ENCODE measurements around the gene TTLL9. TPM values are rescaled to one million over a fixed set of nuclear protein-coding genes. Genes with fewer than 3 reads are reported as not detected.

The TTLL9 gene
- total and polyA plus RNA-seq, 2 of the 13 experiments (the other 11 are each of a cell fraction or from before 2014, with no cell fraction given), result not detected

DNA sequence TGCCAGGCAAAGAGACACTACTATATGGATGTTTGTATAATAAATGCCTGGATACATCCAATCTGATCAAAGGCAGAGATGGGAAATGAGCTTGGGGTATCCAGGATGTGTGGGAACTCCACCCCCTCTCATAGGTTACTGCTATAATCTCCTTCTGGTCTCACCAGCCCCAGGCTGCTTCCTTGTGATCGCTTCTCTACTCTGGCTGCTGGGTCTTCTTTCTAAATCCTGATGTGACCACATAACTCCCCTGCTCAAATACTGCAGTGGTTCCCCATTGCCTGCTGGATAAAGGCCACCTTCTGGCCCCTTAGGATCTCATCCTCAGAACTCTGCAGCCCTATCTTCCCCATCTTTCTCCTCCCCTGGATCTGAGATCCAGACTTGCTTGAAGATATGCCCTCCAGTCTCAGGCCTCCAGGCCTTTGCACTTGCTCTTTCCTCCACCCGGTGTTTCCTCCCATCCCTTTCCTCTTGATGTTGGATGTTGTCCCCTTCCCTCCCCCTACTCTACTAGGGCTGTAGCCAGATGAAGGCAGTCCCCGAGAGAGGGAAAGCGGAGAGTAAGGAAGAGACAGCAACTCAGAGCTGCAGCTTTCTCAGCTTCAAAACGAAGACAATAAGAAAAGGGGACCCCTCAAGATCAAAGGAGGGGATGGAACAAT, 96.7 kb downstream of the TTLL9 start:
- Histone ChIP-seq H2AFZ (ENCODE audit: low read length) (no peak overlapping the region), H3K27me3 (ENCODE audit: control insufficient read depth in 1 of 2, insufficient read depth in 2 of 2, low read length in 2 of 2) (peaks cover 0 to 4% of the 10 kb centered on the region in 2 experiments; a peak in 2 of 5 replicates), H3K9ac (ENCODE audit: insufficient read depth, low read depth, low read length) (no peak overlapping the region), H3K4me2 (ENCODE audit: low read depth, low read length) (no peak overlapping the region), H3K4me3 (replicated peaks in 1 of 3; ENCODE audit: insufficient read depth in 1 of 3, low read depth in 2 of 3, low read length in 3 of 3) (no peak overlapping the region), H3K79me2 (ENCODE audit: insufficient read depth, low read length) (no peaks in the 10 kb centered on the region), H3K4me1 (ENCODE audit: insufficient read depth, low read length) (no peaks in the 10 kb centered on the region), H3K9me3 (ENCODE audit: low read length) (no peaks in the 10 kb centered on the region), H3K36me3 (replicated peaks in 1 of 2; ENCODE audit: control insufficient read depth in 1 of 2, insufficient read depth in 2 of 2, low read length in 2 of 2) (no peaks in the 10 kb centered on the region), H3K27ac (ENCODE audit: extremely low read length, insufficient read depth, low read length) (no peak overlapping the region), H4K20me1 (ENCODE audit: insufficient read depth, low read length) (no peaks in the 10 kb centered on the region; the same call in 1 of the 2 replicates)
- 4% methylated on average over 5 of the region's 5 CpGs for WGBS (ENCODE audit: low lambda C conversion rate)
- DNase-seq (ENCODE audit: low spot score) (no peak), ATAC-seq (no peak), FAIRE-seq (no peak)
- POLR2A ChIA-PET, result no interaction called here
- CTCF ChIA-PET (ENCODE audit: low intra/inter-chr PET ratio, low total read pairs), result no interaction called here
- in situ Hi-C loops (cut with HindIII; ENCODE audit: extremely low pct_ligation_motif_present, low pct_unique_long_range_greater_than_20kb) (no loop called here), intact Hi-C loops (cut with micrococcal nuclease; ENCODE audit: unreplicated experiment) (no loop called here)
- BruUV-seq (replicated peaks), result no TSS peak
- TF ChIP-seq REXO4 (CRISPR knock-in tag; IDR thresholded peaks at IDR 0.05; ENCODE audit: borderline replicate concordance) (no peak), TARDBP (CRISPR knock-in tag; IDR thresholded peaks at IDR 0.05) (no peak), SMC3 (IDR thresholded peaks at IDR 0.05; ENCODE audit: low read length) (no peak), SIN3A (IDR thresholded peaks at IDR 0.05; ENCODE audit: borderline replicate concordance, low read depth, low read length) (no peak), ZNF850 (CRISPR knock-in tag; conservative IDR thresholded peaks at IDR 0.05) (no peak), HNRNPLL (IDR thresholded peaks at IDR 0.05; ENCODE audit: low read depth, low read length, poor library complexity, severe bottlenecking) (no peak), PCBP2 (optimal IDR thresholded peaks at IDR 0.05; ENCODE audit: low read depth, low read length, poor library complexity, severe bottlenecking) (no peak), ZSCAN25 (CRISPR knock-in tag; IDR thresholded peaks at IDR 0.05) (no peak)
- TF ChIP-seq, protein P1, sequence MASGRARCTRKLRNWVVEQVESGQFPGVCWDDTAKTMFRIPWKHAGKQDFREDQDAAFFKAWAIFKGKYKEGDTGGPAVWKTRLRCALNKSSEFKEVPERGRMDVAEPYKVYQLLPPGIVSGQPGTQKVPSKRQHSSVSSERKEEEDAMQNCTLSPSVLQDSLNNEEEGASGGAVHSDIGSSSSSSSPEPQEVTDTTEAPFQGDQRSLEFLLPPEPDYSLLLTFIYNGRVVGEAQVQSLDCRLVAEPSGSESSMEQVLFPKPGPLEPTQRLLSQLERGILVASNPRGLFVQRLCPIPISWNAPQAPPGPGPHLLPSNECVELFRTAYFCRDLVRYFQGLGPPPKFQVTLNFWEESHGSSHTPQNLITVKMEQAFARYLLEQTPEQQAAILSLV (CRISPR knock-in tag; IDR thresholded peaks at IDR 0.05; ENCODE audit: borderline replicate concordance), result no peak
- TF ChIP-seq, protein P2, sequence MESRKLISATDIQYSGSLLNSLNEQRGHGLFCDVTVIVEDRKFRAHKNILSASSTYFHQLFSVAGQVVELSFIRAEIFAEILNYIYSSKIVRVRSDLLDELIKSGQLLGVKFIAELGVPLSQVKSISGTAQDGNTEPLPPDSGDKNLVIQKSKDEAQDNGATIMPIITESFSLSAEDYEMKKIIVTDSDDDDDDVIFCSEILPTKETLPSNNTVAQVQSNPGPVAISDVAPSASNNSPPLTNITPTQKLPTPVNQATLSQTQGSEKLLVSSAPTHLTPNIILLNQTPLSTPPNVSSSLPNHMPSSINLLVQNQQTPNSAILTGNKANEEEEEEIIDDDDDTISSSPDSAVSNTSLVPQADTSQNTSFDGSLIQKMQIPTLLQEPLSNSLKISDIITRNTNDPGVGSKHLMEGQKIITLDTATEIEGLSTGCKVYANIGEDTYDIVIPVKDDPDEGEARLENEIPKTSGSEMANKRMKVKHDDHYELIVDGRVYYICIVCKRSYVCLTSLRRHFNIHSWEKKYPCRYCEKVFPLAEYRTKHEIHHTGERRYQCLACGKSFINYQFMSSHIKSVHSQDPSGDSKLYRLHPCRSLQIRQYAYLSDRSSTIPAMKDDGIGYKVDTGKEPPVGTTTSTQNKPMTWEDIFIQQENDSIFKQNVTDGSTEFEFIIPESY (CRISPR knock-in tag; IDR thresholded peaks at IDR 0.05), result no peak
- TF ChIP-seq, protein P3, sequence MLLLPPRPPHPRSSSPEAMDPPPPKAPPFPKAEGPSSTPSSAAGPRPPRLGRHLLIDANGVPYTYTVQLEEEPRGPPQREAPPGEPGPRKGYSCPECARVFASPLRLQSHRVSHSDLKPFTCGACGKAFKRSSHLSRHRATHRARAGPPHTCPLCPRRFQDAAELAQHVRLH (CRISPR knock-in tag; IDR thresholded peaks at IDR 0.05; ENCODE audit: borderline replicate concordance, low read depth), result no peak

Measured in HepG2 (cell line).